ENCODE data around the gene DISC1.

DNA sequence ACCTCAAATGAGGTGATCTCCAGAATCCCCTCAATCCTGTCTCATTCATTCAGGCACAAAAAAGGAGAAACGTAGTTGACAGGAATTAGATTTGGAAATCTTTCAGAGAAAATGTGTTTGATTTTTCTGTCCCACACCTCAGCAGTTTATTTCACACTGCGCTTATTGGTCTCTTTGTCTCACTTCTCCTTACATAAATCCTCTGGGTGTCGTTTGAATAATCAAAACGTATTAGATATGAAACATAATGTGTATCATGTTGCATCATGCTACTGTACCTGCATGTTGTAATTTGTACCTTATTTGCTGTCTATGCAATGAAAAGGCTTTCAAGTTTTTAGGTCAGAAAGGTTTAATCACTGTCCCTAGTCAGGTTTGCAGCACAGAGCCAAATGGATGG is 255.7 kb downstream of the DISC1 start:
- TF ChIP-seq, protein P1, sequence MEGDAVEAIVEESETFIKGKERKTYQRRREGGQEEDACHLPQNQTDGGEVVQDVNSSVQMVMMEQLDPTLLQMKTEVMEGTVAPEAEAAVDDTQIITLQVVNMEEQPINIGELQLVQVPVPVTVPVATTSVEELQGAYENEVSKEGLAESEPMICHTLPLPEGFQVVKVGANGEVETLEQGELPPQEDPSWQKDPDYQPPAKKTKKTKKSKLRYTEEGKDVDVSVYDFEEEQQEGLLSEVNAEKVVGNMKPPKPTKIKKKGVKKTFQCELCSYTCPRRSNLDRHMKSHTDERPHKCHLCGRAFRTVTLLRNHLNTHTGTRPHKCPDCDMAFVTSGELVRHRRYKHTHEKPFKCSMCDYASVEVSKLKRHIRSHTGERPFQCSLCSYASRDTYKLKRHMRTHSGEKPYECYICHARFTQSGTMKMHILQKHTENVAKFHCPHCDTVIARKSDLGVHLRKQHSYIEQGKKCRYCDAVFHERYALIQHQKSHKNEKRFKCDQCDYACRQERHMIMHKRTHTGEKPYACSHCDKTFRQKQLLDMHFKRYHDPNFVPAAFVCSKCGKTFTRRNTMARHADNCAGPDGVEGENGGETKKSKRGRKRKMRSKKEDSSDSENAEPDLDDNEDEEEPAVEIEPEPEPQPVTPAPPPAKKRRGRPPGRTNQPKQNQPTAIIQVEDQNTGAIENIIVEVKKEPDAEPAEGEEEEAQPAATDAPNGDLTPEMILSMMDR (IDR thresholded peaks at IDR 0.05; ENCODE audit: low read length): no peak
- no peak for TF ChIP-seq EZH2 (IDR thresholded peaks at IDR 0.05; ENCODE audit: borderline replicate concordance, low read length)

Data from OCI-LY1 (cell line).